Measurements from ENCODE around the gene HTR7.
"Not testable (repeated sequence)": the region's sequence is repeated elsewhere in the genome, so short reads cannot be mapped to it uniquely, and the experiment has no call there.

HTR7 gene

GRCh38 chr10:90857635-90858460, at the start of gene HTR7:
HTR7 (minus strand) TSS chr10:90858039; CDS start chr10:90857671, 368 bp downstream.
- no peak for DNase-seq

- DNase-seq: no peak
Observed at GRCh38 chr10:90906596-90906995, 48.8 kb upstream of the HTR7 start.

GRCh38 chr10:90905925-90906324, 48.1 kb upstream of the HTR7 start:
- DNase-seq: no peak

GRCh38 chr10:90896916-90897315, 39.1 kb upstream of the HTR7 start:
- DNase-seq: not testable (repeated sequence)

GRCh38 chr10:90893190-90893589, 35.4 kb upstream of the HTR7 start:
- no peak for DNase-seq

GRCh38 chr10:90890347-90890746, 32.5 kb upstream of the HTR7 start:
- DNase-seq: no peak

- DNase-seq: no peak
Observed at GRCh38 chr10:90889636-90890035, 31.8 kb upstream of the HTR7 start.

- no peak for DNase-seq
Observed at GRCh38 chr10:90888387-90888786, 30.5 kb upstream of the HTR7 start.

- no peak for DNase-seq
Observed at GRCh38 chr10:90887555-90887954, 29.7 kb upstream of the HTR7 start.

GRCh38 chr10:90885176-90885575, 27.3 kb upstream of the HTR7 start:
- DNase-seq: no peak

- no peak for DNase-seq
Observed at GRCh38 chr10:90884431-90884830, 26.6 kb upstream of the HTR7 start.

GRCh38 chr10:90880059-90880719, 22.4 kb upstream of the HTR7 start:
- DNase-seq: not testable (repeated sequence)

- DNase-seq: no peak
Observed at GRCh38 chr10:90879062-90879461, 21.2 kb upstream of the HTR7 start.

- no peak for DNase-seq
Observed at GRCh38 chr10:90872648-90873020, 14.8 kb upstream of the HTR7 start.

- DNase-seq: peak; percentile 39
Observed at GRCh38 chr10:90871766-90872647, 14.2 kb upstream of the HTR7 start, which contains the start of gene RPP30. RPP30 (plus strand) TSS chr10:90871974; CDS start chr10:90871987, 13 bp downstream.

- peak; percentile 5 for DNase-seq
Observed at GRCh38 chr10:90871279-90871765, 13.5 kb upstream of the HTR7 start.

- DNase-seq: no peak
Observed at GRCh38 chr10:90866050-90866598, 8.3 kb upstream of the HTR7 start.

GRCh38 chr10:90865401-90865800, 7.6 kb upstream of the HTR7 start:
- DNase-seq: no peak

- DNase-seq: no peak
Observed at GRCh38 chr10:90862908-90863514, 5.2 kb upstream of the HTR7 start.

GRCh38 chr10:90860790-90861189, 3.0 kb upstream of the HTR7 start:
- DNase-seq: no peak

GRCh38 chr10:90859321-90859751, 1.5 kb upstream of the HTR7 start:
- no peak for DNase-seq

GRCh38 chr10:90858461-90858968, 676 bp upstream of the HTR7 start:
- DNase-seq: no peak
